HG02571 (cell line): ENCODE results near the gene TSPOAP1.

Source experiments
- ATAC-seq: cut with Tn5 transposase; IDR thresholded peaks from one replicate; pipeline ENCODE4 v1.9.1; 2021; ENCODE audit warnings: mild to moderate bottlenecking, moderate library complexity; ENCODE audit not compliant: unreplicated experiment

The TSPOAP1 gene

DNA sequence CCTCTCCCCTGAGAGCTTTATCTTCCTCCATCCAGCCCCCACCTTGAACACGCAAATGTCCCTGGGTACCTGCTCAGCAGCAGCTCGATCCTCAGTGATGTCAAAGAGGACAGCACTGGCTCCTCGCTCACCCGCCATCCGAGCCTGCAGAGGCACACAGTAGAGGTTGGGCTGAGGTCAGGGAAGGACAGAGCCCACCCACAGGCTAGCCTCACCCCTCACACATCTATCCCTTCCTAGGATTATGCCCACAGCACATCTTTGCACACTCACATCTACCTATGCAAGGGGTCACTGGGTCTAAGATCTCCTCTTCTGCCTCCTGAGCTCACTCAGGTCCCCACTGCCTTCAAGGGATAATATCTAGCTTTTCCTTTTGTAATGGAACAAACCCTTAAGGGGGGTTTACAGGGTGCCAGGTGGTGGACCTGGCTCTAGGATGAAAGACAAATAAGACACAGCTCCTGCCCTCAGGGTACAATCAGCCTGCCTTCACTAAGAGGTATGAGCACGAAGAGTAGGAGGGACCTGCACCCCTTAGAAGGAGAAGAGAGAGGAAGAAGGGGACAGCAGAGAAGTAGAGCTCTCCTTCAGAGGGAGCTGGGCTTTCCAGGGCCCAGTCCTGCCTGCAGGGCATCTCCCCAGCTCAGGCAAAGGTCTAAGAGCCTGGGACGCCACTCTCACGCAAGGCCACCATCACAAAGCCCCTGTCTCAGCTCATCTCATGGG lies 35.0 kb upstream of the TSPOAP1 start:
- ATAC-seq = no peak

DNA sequence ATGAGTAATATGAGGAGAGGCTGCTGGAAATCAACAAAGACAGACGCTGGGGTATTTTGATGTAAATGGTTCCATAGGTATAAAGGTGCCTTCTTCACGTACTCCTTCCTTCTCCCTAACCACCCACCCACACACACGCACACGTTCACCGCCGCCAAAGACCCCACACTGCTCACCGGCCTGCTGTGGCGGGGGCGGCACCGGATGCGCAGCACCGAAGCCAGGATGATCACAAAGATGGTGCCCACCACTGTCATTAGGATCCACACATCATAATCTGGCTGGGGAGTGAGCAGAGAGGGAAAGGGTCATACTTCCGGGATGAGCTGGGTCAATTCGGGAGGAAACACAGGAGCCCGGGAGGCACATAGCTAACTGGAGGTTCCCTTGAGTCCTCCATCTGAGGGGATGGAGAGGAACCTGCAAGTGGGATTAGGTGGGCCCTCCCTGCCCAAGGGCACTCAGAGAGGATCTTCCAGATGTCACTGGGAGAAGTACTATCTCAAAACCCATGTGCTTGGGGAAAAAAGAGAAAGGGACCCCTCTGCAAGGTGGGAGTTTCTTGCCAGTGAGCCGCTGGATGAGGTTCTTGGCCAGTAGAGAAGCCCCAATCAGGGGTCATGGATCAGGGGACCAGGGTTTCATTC lies 33.9 kb upstream of the TSPOAP1 start:
- ATAC-seq = no peak

DNA sequence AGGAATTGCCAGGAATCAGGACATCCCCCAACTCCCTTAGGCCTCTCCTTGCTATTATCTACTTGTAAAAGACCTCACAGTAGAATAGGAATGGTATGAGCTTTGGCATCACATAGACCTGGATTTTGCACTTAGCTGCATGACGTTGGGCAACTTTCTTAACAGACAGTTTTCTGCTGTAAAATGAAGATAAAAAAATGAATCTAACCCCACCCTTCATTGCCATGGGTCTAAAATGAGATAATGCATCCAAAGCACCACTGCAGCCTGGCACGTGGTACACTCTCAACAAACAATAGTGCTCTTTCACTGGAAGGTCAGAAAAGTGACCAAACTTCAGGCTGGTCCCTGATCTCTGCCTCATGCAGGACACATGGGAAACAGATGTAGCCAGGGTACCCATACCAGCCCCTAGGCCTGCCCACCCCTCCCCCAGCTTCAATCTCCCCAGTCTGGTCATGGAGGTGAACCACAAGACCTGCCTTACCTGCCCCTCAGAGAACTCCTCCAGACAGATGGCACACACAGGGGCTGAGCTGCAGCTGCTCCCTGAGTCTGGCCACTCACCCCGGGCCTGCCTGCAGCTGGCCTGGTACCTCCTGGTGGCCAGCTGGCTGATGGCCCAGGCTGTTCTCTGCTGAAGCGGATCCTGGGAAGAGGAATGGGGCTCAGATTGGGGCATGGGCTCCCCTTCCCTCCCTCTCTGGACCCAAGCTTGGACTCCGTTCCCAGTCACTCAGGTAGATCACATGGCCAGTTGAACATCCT lies 31.9 kb upstream of the TSPOAP1 start:
- ATAC-seq = no peak

DNA sequence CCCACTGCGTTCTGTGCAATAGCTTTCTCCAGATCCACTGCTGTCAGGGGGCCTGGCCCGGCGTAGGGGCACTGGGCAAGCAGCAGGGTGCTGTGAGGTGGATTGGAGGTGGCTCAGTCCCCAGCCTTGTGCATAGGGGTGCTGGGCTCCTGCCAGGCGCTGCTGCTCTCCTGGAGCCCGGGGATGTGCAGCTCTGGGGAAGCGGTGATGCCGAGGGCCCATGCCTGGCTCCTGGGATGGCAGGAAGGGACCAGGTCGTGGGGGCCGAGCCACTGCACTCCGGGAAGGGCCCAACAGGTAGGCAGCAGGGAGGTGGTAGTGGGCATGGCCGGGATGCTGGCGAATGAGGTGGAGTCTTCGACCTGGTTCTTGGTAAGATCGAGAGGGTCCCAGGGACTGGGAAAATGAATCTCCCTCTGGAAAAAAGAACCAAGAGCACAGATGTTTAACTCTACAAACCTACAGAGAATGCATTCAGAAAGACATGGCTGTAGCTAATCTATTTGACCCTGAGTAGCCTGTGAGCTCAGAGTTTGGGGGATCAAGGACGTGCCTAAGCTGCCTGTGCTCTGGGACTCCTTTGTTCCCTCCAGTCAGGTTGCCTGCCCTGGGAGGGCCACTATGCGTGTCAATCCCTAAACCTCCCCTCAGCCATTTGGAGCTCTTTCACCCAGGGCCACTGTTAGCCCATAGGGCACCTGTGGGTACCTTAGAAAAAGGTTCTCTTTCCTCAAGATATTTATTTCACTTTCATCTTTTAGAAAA lies 30.0 kb upstream of the TSPOAP1 start:
- ATAC-seq = no peak

DNA sequence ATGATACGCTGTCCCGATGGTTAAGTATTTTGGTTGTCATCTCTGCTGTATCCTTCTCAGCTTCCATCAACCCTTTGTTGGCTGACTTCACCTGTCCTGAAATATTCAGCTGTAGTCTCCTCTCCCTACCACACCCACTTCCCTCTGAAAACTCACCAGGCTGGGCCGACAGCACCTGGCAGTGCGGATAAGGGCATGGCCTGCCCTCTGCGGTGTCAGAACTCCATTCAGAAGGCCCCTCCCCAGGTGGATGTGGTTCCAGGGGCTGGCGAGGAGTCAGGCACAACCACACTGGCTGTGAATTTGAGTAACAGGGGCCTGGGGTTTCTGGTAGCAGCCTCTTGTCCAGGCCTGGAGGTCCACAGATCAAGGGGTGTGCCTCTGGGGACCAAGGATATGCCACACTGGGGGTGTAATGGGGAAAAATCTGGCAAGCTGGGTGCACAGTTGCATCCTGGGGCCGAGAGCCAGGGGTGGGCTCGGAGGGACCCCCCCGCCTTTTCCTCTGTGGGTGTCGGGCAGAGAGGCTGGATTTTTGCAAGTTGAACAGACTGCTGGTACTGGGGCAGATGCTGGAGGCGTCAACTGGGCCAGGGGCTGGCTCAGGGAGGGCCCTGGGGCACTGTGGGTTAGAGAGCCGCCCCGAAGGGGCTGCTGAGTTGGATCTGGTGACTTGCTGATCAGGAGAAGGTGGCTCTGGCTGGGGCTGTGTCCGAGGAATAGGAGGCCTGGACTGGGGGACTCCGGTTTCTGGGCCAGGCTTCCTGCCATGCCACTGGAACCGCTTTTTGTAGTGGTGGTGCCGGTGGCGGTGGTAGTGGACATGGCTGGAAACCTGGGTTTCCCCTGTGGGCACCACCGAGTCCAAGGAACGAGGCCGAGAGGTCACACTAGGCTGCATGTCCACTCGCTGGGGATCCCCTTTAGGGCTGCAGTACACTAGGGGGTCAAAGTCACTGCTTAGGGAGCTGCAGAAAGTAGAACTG lies 29.0 kb upstream of the TSPOAP1 start:
- no peak for ATAC-seq

DNA sequence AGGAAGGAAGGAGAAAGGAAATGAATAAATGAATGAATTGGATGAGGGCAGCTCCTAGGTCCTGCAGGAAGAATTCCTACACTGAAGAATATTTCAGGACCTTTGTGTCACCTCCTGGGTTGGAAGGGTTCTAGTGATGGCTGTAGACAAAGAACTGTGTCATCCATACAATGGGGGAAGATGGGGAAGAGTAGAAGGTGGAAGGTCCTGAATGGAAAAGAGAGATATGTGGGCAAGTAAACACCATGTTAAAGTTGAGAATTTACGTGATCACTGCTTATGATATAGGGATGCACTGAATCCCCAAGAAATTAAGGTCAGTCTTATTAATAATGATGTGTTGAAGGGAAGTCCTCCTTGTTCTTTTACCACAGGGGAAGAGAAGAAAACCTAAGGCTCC lies 27.6 kb upstream of the TSPOAP1 start:
- no peak for ATAC-seq

DNA sequence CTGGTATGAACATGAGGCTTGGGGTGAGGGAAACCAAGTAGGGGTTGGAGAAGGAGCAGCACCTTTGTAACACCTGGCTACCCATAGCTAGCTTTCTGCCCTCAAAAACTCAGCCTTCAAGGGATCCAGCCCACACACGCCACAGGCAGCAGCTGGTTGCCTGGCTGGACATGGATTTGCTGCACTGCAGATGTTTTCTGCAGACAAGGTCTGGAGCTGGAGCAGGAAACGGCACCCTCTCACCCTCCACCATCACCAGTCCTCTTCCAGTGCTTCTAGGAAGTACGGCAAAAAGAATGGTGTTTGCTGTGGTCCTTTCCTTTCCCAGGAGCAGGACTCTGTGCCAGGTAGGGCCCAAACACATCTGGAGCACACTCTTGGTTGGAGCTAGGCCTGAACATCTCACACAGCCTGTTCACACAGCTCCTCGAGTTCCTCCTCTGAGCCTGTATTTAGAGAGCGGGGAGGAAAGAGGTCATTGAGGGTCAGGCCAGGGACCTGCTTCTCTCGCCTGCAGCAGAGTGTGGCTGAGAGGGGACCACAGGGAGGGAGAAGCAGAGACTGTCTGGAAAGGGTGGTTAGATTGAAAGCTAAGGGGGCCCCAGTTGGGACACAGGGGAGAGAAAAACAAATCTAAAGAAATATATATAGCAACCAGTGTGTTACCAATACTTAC lies 26.1 kb upstream of the TSPOAP1 start:
- no peak for ATAC-seq

DNA sequence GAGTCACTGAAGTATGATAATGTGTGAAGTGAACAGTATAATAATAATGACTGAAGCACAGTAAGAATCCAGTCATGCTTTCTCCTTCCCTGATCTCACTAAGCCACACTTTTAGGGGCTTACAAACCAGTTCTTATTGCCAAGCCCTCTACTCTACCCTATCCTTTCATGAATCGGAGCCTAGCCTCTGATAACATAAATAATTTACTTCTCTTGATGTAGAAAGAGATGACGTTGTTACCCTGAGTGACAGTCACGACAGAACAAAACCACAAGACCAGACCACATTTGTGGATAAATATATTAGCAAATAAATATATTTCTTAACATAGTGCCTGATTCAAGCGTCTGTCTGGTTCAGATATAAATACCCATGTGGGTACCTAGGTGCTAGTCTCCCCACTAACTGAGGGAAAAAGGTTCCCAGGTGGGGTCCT lies 24.8 kb upstream of the TSPOAP1 start:
- no peak for ATAC-seq

DNA sequence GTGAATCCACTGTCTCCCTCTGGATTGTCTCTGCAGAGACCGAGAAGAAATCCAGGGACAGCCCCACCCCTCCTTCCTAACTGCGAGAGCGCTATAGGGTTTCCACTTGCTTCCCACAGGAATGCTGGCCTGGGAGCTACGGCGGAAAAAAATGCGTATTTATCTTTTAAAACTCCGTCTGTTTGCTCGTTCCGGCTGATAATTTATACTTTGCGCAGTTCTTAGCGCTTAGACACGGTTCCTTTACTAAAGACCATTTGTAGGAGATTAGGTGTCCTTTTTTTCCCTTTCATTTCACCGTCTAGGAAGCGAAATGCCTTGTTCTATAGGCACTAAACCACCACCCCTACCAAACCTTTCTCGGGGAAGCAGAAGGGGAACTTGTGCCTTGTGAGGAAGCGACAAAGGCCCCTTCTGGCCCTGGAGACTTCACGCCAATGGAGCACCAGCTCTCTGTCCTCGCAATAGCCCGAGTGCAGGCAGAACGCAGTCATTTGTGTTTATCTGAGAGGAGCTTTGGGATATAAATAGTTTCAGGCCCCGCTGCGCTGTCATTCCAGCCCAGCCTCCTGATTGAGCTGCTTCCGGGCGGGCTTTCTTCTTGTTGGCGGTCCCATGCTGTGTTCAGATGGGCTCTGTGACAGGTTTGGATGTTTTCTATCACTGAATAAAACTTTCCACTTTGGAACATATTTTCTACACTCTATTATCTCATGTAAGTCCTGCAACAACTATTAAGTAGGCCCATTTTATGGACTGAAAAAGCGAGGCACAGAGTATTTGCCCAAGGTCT lies 24.2 kb upstream of the TSPOAP1 start:
- ATAC-seq = no peak

DNA sequence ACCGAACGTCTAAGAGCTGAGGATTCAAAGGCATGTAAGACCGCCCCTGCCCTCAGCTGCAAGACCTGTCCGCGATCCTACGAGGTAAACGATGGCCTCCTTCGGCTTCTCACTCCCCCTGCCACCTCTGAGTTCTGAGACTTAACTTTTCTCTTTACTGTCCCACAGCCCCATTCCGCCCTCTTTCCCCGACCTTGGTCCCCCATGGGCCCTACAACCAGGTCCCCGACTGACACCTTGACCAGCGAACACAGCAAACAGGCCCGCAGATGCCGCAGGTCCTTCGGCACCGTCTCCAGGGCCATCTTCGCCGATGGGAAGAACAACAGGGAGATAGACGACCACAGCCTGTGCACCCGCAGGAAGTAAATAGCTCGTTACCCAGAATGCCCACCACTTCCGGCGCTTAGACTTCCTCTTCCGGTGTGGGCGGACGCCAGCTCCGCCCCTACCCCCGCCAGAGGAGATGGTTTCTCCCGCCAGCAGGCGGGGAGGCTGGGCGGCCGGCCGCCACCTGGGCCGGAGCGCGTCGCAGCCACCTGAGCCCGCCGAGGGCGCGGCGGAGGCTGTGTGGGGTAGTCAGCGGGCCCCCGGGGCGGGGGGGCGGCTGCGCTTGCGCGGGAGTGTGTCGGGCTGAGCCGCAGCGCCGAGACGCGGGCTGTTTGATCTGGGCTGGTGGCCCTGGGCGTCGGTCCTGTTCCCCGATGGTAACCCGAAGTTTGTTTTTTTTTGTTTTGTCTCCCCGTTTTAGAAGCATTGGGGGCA lies 23.4 kb upstream of the TSPOAP1 start, which contains the start of gene SUPT4H1:
Gene SUPT4H1 (minus strand): TSS at position 371 of the 765 bp plus-strand sequence. CDS start 66 bp downstream, at position 305.
- peak; percentile 88 for ATAC-seq

DNA sequence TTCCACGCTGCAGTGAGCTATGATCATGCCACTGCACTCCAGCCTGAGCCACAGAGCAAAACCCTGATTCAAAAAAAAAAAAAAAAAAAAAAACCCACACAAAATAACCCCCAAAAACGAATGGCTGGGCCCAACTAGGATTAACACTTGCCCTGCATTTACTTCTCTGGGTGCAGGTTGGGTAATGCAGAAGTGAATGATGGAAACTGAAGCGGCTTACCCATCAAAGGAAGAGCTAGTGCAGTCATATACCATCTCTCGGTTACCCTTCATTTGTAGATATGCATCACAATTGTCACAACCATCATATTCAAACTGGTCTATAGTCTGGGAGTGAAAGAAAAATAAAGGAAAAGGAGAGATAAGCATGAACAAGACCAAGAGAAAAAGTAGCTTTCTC lies 22.6 kb upstream of the TSPOAP1 start:
- ATAC-seq = no peak

DNA sequence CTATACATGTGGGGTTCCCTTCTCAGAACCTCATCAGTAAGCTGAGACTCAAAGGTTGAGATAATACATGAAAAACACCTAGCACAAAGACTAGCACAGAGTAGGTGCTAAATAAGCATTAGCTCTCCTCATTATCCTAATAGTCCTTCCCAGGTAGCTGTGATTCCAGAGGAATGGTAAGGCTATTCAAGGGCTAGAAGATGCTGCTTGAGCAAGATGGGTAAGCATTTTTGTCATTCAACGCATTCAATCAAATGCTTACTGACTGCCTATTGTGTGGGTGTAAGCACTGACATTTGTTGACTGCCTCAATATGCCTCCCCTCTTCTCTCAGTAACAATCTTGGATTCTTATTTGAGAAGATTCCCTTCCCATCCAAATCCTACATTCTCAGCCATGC lies 19.4 kb upstream of the TSPOAP1 start:
- no peak for ATAC-seq

DNA sequence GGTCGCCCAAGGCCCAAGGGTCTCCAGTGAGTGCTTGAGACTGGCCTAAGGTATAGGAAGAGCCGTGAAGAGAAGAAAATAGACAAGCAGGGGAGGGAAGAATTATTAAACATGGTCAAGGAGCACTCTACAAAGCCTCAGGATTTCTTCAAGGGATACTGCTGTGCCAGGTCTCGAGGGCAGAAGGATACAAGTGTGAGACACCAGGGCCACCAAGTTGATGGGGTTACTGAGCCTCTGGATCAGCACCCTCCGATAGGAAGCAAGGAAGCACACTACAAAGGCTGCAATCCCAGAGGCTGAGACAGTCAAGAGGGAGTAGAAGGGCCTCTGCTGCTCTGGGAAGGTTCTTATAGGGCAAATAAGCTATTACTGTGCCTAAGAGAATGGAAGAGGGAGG lies 16.9 kb upstream of the TSPOAP1 start:
- ATAC-seq = no peak

DNA sequence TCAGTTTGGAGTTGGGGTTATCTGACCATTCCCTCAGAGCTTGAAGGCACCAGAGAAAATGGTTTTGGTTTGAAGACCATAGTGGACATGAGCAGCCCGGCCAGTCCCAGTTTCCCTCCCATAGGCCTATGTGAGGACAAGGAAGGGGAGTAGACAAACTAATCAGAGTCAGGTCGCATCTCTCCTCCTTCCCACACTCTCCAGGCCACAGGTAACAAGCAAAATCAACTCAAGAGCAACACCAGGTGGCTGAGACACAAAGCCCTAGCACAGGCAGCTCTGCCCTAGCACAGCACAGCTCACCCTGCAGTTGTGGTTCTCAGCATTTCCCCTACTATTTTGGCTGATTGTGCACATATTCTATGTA lies 16.2 kb upstream of the TSPOAP1 start:
- ATAC-seq = peak; percentile 39

DNA sequence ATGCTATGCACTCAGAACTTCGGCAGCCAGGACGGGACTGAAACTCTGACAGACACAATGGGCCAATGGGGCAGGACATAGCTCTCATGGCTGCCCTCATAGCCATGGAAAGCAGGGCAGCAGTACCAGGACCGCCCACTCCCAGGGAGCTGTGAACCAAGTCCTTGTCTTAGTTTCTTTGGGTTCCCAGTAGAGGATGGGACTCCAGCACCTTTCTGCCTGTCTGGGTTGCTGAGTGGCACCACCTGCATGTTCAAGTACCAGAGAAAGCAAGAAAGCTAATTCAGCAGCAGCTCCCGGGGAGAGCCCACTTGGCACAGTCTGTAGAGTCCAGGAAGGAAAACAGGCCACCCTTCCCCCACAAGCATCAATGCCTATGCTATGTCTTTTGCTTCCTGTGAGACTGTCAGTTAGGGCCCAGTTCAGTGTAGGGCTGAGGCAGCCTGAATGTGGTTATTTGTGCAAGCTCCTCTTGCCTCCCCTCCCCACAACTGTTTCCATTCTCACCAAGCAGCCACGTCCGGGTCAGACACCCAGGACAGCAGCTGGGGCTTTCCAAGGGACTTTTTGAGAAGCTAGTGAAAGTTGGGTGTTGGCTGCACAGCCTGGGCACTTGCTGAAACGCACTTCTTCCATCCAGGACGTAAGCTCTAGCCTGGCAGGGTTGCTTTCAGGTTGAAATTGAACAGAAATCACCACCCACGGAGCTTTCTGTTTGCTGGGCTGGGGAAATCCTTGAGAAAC lies 15.6 kb upstream of the TSPOAP1 start:
- ATAC-seq = peak; percentile 85

DNA sequence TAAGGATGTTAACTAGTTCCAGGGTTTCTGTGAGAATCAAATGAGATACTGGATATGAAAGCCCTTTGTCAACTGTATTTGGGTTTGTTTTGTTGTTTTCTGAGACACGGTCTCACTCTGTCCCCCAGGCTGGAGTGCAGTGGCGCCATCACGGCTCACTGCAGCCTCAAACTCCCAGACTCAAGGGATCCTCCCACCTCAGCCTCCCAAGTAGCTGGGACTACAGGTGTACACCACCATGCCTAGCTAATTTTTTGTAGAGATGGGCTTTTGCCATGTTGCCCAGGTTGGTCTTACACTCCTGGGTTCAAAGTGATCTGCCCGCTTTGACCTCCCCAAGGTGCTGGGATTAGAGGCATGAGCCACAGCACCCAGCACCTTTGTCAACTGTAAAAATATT lies 14.5 kb upstream of the TSPOAP1 start:
- ATAC-seq = no peak

DNA sequence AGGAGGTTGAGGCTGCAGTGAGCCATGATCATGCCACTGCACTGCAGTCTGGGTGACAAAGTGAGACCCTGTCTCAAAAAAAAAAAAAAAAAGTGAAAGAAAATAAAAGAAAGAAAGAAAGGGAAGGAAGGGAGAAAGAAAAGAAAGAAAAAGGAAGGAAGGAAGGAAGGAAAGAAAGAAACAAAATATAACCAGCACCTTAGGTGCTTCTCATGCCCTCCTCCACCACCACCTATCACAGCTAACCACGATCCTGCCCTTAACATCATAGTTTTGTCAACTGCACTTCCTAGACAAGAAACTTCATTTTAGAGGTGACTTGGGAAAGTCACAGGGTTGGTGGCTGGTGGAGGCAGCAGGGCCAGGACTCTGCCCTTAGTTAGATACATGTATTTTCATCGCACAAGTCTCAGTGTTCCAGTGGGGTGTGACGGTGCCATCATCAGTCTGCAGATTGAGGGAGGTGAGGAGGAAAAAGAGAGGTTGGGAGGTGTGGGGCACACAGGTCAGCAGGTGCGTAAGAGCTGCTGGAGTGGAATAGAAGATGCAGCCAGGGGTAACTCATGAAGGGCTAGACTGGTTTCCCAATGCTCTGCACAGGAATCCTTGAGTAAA lies 13.4 kb upstream of the TSPOAP1 start:
- ATAC-seq = no peak
